HG03520 (cell line): ENCODE data around the gene PSMD1.

Experiments
- ATAC-seq: cut with Tn5 transposase; IDR thresholded peaks from one replicate; pipeline ENCODE4 v1.9.1; 2021; ENCODE audit warnings: mild to moderate bottlenecking, moderate library complexity; ENCODE audit not compliant: unreplicated experiment

The PSMD1 gene

GRCh38 chr2:231034291-231034882 lies 22.3 kb upstream of the PSMD1 start:
- ATAC-seq: no peak

GRCh38 chr2:231036131-231036530 lies 20.5 kb upstream of the PSMD1 start:
- ATAC-seq: no peak

- ATAC-seq: no peak
Measured at GRCh38 chr2:231036578-231037106, 20.0 kb upstream of the PSMD1 start.

GRCh38 chr2:231037202-231037730 lies 19.4 kb upstream of the PSMD1 start, which contains the start of gene C2orf72:
C2orf72 (plus strand) TSS chr2:231037523; CDS start chr2:231037566, 43 bp downstream.
- no peak for ATAC-seq

GRCh38 chr2:231037731-231038482 lies 18.8 kb upstream of the PSMD1 start:
- no peak for ATAC-seq

GRCh38 chr2:231038483-231039293 lies 18.0 kb upstream of the PSMD1 start:
- no peak for ATAC-seq

- no peak for ATAC-seq
Measured at GRCh38 chr2:231039294-231039664, 17.4 kb upstream of the PSMD1 start.

- ATAC-seq: no peak
Measured at GRCh38 chr2:231039821-231040364, 16.8 kb upstream of the PSMD1 start.

GRCh38 chr2:231041061-231041689 lies 15.5 kb upstream of the PSMD1 start:
- no peak for ATAC-seq

- ATAC-seq: no peak
Measured at GRCh38 chr2:231043796-231044195, 12.9 kb upstream of the PSMD1 start.

- no peak for ATAC-seq
Measured at GRCh38 chr2:231046916-231047273, 9.8 kb upstream of the PSMD1 start.

- ATAC-seq: no peak
Measured at GRCh38 chr2:231047274-231047922, 9.3 kb upstream of the PSMD1 start.

- ATAC-seq: no peak
Measured at GRCh38 chr2:231047923-231048915, 8.4 kb upstream of the PSMD1 start.

- ATAC-seq: no peak
Measured at GRCh38 chr2:231049286-231050017, 7.2 kb upstream of the PSMD1 start.

- no peak for ATAC-seq
Measured at GRCh38 chr2:231050018-231050901, 6.4 kb upstream of the PSMD1 start.

- ATAC-seq: no peak
Measured at GRCh38 chr2:231051116-231051515, 5.6 kb upstream of the PSMD1 start.
